PC-3 (cell line): ENCODE results near the gene NCL.

ENCODE experiments used
- CTCF ChIP-seq: fragments of 300-600 bp; sonication (generic); conservative IDR thresholded peaks from 2 replicates; pipeline ENCODE4 v1.5.1; 2017; ENCODE audit warnings: antibody characterized with exemption, low read depth, mild to moderate bottlenecking, low read length
- EZH2 ChIP-seq: fragments of 300-600 bp; sonication (generic); IDR thresholded peaks from one replicate; pipeline ENCODE4 v1.6.1; 2017; ENCODE audit warnings: antibody characterized with exemption, mild to moderate bottlenecking, low read length; ENCODE audit not compliant: unreplicated experiment
- EZH2phosphoT487 ChIP-seq: fragments of 300-600 bp; sonication (generic); IDR thresholded peaks from 2 replicates; pipeline ENCODE4 v1.6.1; 2018; ENCODE audit warnings: mild to moderate bottlenecking, antibody characterized with exemption, low read length, borderline replicate concordance

DNA sequence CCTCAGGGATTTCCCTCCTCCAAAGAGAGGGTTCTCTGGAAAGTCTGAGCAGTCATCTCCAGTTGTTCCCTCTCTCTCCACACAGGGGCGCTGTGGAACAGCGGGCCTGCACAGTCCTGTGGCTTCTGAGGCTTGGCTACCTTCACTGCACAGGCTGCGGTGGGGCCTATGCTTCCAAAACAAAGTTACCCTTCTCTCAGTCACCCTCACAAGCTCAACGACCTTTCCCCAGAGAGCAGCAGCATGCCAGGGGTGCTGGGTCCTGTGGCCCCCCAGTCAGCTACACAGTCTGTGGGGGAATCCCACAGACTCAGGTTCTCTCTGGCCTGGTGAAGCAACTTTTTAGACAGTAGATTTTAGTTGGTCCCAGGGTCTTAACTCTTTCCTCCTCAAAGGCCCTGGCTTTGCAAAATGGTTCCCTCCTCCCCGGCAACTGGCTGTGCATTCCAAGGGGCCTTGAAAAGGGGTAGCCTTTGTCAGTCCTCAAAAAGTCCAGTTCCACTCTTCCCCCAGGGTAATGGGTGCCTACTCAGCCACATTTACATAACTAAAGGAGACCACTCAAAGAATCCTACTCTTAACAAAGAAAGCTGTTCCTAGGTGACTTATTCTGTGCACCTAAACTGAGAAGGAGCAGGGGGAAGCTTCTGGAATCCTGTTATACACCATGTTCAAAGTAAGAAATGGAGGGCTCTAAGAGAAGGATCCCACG lies 53.8 kb downstream of the NCL start:
- peak; percentile 64 for TF ChIP-seq CTCF
- TF ChIP-seq EZH2, result no peak
- no peak for TF ChIP-seq EZH2phosphoT487
